Activated B cell treated with CpG ODN at 0.5 μM for 24 hours (primary cell): ENCODE measurements around the gene CTCFL. TPM values are rescaled to one million over a fixed set of nuclear protein-coding genes. Genes with fewer than 3 reads are reported as not detected.

Source experiments
- ATAC-seq: fragments of 200-7000 bp; cut with Tn5 transposase; one replicate; pipeline ENCODE4 v1.10.0; 2021; ENCODE audit warnings: low read depth, mild to moderate bottlenecking, moderate library complexity
- CTCF ChIA-PET: fragments of 350-600 bp; sonication (Branson Sonifier 250); formaldehyde crosslinking; loops from one replicate; lab custom pipeline; 2021; ENCODE audit warnings: antibody characterized with exemption; lab: Charles Lee
- POLR2A ChIA-PET: fragments of 350-600 bp; sonication (Branson Sonifier 250); formaldehyde crosslinking; loops from one replicate; lab custom pipeline; 2021; ENCODE audit warnings: antibody characterized with exemption; lab: Charles Lee
- DNase-seq: peaks from one replicate; pipeline ENCODE4 v3.0.0; 2022
- H3K27ac Mint-ChIP-seq: one replicate; pipeline ENCODE4 v1.8.0; 2020; ENCODE audit warnings: mixed read lengths
- H3K27me3 Mint-ChIP-seq: one replicate; pipeline ENCODE4 v1.8.0; 2021; ENCODE audit warnings: mixed read lengths
- H3K36me3 Mint-ChIP-seq: one replicate; pipeline ENCODE4 v1.8.0; 2021; ENCODE audit warnings: low read depth, mixed read lengths
- H3K4me1 Mint-ChIP-seq: one replicate; pipeline ENCODE4 v1.8.0; 2021; ENCODE audit warnings: mixed read lengths
- H3K4me3 Mint-ChIP-seq: one replicate; pipeline ENCODE4 v1.8.0; 2020; ENCODE audit warnings: mild to moderate bottlenecking, mixed read lengths
- H3K9me3 Mint-ChIP-seq: one replicate; pipeline ENCODE4 v1.8.0; 2020; ENCODE audit warnings: mixed read lengths
- CTCF ChIP-seq: fragments of 200-600 bp; IDR thresholded peaks from one replicate; pipeline ENCODE4 v1.8.0; 2022; ENCODE audit warnings: antibody characterized with exemption, mild to moderate bottlenecking
- intact Hi-C: fragments of 100-400 bp; cut with micrococcal nuclease; formaldehyde crosslinking; loops from one replicate; pipeline ENCODE4 v1.15.1; 2024
- total RNA-seq: library from RNA; stranded (reverse); gene quantifications from 2 replicates; pipeline ENCODE4 v1.2.3, GENCODE V29; 2022

Gene CTCFL
- total RNA-seq, 1 donor from 2014 or later: not detected

GRCh38 chr20:57457243-57458095, 67.5 kb downstream of the CTCFL start:
- no peak for ATAC-seq
- CTCF ChIA-PET: no interaction called here
- no peak for DNase-seq
- intact Hi-C loops: no loop called here
- Mint-ChIP-seq H3K27ac (no peak overlapping the region), H3K9me3 (no peaks in the 10 kb centered on the region), H3K27me3 (no peaks in the 10 kb centered on the region), H3K36me3 (no peaks in the 10 kb centered on the region), H3K4me3 (no peak overlapping the region), H3K4me1 (peaks cover 24% of the 10 kb centered on the region)
- no peak for TF ChIP-seq CTCF
- POLR2A ChIA-PET: interaction anchor here (0.6 to 1.2 kb wide), 3 partner anchors 12 to 59 kb away, joined by 3 to 4 read pairs (median 3); no protein-coding TSS in a partner anchor

GRCh38 chr20:57456116-57456515, 68.8 kb downstream of the CTCFL start:
- H3K4me1 Mint-ChIP-seq: peaks cover 38% of the 10 kb centered on the region

GRCh38 chr20:57455386-57455785, 69.6 kb downstream of the CTCFL start:
- Mint-ChIP-seq H3K4me1 (peaks cover 45% of the 10 kb centered on the region), H3K4me3 (no peak overlapping the region), H3K9me3 (no peaks in the 10 kb centered on the region), H3K36me3 (no peaks in the 10 kb centered on the region), H3K27ac (no peak overlapping the region), H3K27me3 (no peaks in the 10 kb centered on the region)
- DNase-seq (no peak), ATAC-seq (no peak)
- no peak for TF ChIP-seq CTCF
- ChIA-PET POLR2A (interaction anchor here (1.3 kb wide), 1 partner anchor 14 kb away, joined by 4 read pairs; no protein-coding TSS in a partner anchor), CTCF (interaction anchor here (1.4 kb wide), 1 partner anchor 18 kb away, joined by 3 read pairs; no protein-coding TSS in a partner anchor)
- intact Hi-C loops: no loop called here

More at GRCh38 chr20:57456116-57456515, 68.8 kb downstream of the CTCFL start:
- CTCF ChIA-PET: no interaction called here
- H3K27ac Mint-ChIP-seq: peak overlapping the region; percentile 50
- no peaks in the 10 kb centered on the region for H3K27me3 Mint-ChIP-seq
- no peaks in the 10 kb centered on the region for H3K9me3 Mint-ChIP-seq
- ATAC-seq (no peak), DNase-seq (no peak)
- no peak for TF ChIP-seq CTCF
- POLR2A ChIA-PET: interaction anchor here (1.3 kb wide), 1 partner anchor 13 kb away, joined by 4 read pairs; no protein-coding TSS in a partner anchor
- no peak overlapping the region for H3K4me3 Mint-ChIP-seq
- intact Hi-C loops: no loop called here
- H3K36me3 Mint-ChIP-seq: no peaks in the 10 kb centered on the region

- peak overlapping the region; percentile 54 for H3K27ac Mint-ChIP-seq
- ChIA-PET POLR2A (interaction anchor here (1.0 to 1.9 kb wide), 2 partner anchors 54 to 60 kb away, joined by 5 to 14 read pairs; partner anchors contain the start of gene RBM38), CTCF (no interaction called here)
- ATAC-seq (peak; percentile 54), DNase-seq (no peak)
- no peak for TF ChIP-seq CTCF
- H3K27me3 Mint-ChIP-seq: no peaks in the 10 kb centered on the region
- peak overlapping the region; percentile 42 for H3K4me3 Mint-ChIP-seq
- intact Hi-C loops: no loop called here
- H3K36me3 Mint-ChIP-seq: no peaks in the 10 kb centered on the region
- no peaks in the 10 kb centered on the region for H3K9me3 Mint-ChIP-seq
- H3K4me1 Mint-ChIP-seq: peaks cover 68% of the 10 kb centered on the region
These were observed 72.9 kb downstream of the CTCFL start for GRCh38 chr20:57451795-57452661.
